Measurements from ENCODE around the gene COG7. TPM values are rescaled to one million over a fixed set of nuclear protein-coding genes. Genes with fewer than 3 reads are reported as not detected.

COG7 gene
- total RNA-seq, 1 donor from 2014 or later: 42.1 TPM

- H3K4me3 Mint-ChIP-seq: no peak overlapping the region
- no peak for DNase-seq (ENCODE audit: low spot score in 2 of 2, unreplicated experiment in 2 of 2)
- TF ChIP-seq CTCF (IDR thresholded peaks at IDR 0.05; ENCODE audit: unreplicated experiment): no peak
- peaks cover 9% of the 10 kb centered on the region for H3K27me3 Mint-ChIP-seq (ENCODE audit: low read depth)
- no peaks in the 10 kb centered on the region for H3K4me1 Mint-ChIP-seq
- no peaks in the 10 kb centered on the region for H3K9me3 Mint-ChIP-seq
- no peak overlapping the region for H3K27ac Mint-ChIP-seq
- H3K36me3 Mint-ChIP-seq: no peaks in the 10 kb centered on the region
These were observed 98.7 kb downstream of the COG7 start for GRCh38 chr16:23354246-23354645.

DNA sequence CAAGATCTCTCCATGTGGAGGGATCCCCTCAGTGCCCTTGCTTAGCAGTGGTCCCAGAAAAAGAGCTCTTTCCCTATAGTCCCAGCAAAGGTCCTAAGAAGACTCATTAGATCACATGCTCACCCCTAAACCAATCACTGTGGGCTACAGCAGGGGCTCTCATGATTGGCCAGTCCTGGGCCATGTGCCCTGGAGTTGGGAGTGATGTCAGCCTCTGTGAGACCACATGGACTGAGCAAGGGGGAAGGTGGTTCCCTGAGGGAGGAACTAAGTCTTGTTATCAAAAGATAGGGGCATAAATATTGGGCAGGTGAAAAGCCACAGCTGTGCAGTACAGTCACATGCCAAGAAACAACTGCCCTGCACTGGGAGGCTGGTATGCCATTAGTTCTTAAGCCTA, 99.5 kb downstream of the COG7 start:
- Mint-ChIP-seq H3K27ac (no peak overlapping the region), H3K9me3 (no peaks in the 10 kb centered on the region), H3K36me3 (no peaks in the 10 kb centered on the region), H3K4me3 (no peak overlapping the region), H3K27me3 (ENCODE audit: low read depth) (peaks cover 13% of the 10 kb centered on the region), H3K4me1 (no peaks in the 10 kb centered on the region)
- no peak for TF ChIP-seq CTCF (IDR thresholded peaks at IDR 0.05; ENCODE audit: unreplicated experiment)
- no peak for DNase-seq (ENCODE audit: low spot score in 2 of 2, unreplicated experiment in 2 of 2)

- no peaks in the 10 kb centered on the region for H3K9me3 Mint-ChIP-seq
- no peak for DNase-seq (ENCODE audit: low spot score in 2 of 2, unreplicated experiment in 2 of 2)
- no peaks in the 10 kb centered on the region for H3K4me1 Mint-ChIP-seq
- no peaks in the 10 kb centered on the region for H3K36me3 Mint-ChIP-seq
- H3K27ac Mint-ChIP-seq: no peak overlapping the region
- TF ChIP-seq CTCF (IDR thresholded peaks at IDR 0.05; ENCODE audit: unreplicated experiment): no peak
- peaks cover 21% of the 10 kb centered on the region for H3K27me3 Mint-ChIP-seq (ENCODE audit: low read depth)
- no peak overlapping the region for H3K4me3 Mint-ChIP-seq
These were observed 101.6 kb downstream of the COG7 start for GRCh38 chr16:23351360-23351759.

GRCh38 chr16:23348579-23349469, 104.2 kb downstream of the COG7 start:
- Mint-ChIP-seq H3K9me3 (no peaks in the 10 kb centered on the region), H3K4me3 (no peak overlapping the region), H3K4me1 (no peaks in the 10 kb centered on the region), H3K27ac (no peak overlapping the region), H3K36me3 (no peaks in the 10 kb centered on the region), H3K27me3 (ENCODE audit: low read depth) (peaks cover 32% of the 10 kb centered on the region)
- no peak for TF ChIP-seq CTCF (IDR thresholded peaks at IDR 0.05; ENCODE audit: unreplicated experiment)
- DNase-seq (ENCODE audit: low spot score in 2 of 2, unreplicated experiment in 2 of 2): no peak

- Mint-ChIP-seq H3K36me3 (no peaks in the 10 kb centered on the region), H3K9me3 (no peaks in the 10 kb centered on the region), H3K4me1 (no peaks in the 10 kb centered on the region), H3K27me3 (ENCODE audit: low read depth) (peaks cover 28% of the 10 kb centered on the region), H3K4me3 (no peak overlapping the region), H3K27ac (no peak overlapping the region)
- TF ChIP-seq CTCF (IDR thresholded peaks at IDR 0.05; ENCODE audit: unreplicated experiment): no peak
- DNase-seq (ENCODE audit: low spot score in 2 of 2, unreplicated experiment in 2 of 2): no peak
These were observed 107.8 kb downstream of the COG7 start for GRCh38 chr16:23345237-23345636.
